ENCODE measurements around the gene ARID3A.

DNA sequence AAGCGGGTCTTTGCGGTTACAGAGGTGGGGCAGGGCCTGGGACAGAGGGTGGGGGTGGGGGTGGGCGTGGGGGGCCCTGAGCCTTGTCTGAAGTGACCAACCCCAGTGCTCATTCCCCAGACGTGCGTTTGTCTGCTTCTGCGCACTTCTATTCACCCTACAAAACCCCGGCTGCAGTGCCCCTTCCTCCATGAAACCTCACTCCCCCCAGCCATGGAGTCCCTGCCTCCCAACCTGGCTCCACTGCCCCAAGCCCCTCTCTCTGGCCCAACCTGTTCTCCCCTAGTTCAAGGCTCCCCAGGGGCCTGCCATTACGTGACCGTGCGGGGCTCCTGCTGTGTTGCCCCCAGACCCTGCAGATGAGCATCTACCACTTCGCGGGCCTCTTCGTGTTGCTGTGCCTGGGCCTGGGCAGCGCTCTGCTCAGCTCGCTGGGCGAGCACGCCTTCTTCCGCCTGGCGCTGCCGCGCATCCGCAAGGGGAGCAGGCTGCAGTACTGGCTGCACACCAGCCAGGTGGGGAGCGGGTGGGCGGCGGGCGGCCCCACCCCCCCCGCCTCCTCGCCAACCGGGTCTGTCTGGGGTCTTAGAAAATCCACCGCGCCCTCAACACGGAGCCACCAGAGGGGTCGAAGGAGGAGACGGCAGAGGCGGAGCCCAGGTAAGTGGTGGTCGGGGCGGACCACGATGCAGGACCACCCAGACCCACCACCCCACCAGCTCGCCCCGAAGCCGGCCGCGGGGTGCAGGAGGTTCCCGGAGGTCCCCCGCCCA lies 82.6 kb downstream of the ARID3A start:
- TF ChIP-seq POLR2AphosphoS5 (IDR thresholded peaks at IDR 0.05; ENCODE audit: low read depth, low read length): no peak
- TF ChIP-seq, protein P1, sequence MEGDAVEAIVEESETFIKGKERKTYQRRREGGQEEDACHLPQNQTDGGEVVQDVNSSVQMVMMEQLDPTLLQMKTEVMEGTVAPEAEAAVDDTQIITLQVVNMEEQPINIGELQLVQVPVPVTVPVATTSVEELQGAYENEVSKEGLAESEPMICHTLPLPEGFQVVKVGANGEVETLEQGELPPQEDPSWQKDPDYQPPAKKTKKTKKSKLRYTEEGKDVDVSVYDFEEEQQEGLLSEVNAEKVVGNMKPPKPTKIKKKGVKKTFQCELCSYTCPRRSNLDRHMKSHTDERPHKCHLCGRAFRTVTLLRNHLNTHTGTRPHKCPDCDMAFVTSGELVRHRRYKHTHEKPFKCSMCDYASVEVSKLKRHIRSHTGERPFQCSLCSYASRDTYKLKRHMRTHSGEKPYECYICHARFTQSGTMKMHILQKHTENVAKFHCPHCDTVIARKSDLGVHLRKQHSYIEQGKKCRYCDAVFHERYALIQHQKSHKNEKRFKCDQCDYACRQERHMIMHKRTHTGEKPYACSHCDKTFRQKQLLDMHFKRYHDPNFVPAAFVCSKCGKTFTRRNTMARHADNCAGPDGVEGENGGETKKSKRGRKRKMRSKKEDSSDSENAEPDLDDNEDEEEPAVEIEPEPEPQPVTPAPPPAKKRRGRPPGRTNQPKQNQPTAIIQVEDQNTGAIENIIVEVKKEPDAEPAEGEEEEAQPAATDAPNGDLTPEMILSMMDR (IDR thresholded peaks at IDR 0.05): no peak

All from Panc1 (cell line).